Activated CD8-positive, alpha-beta memory T cell treated with anti-CD3 and anti-CD28 coated beads, Interleukin-2, amount 50 U/mL, for 48 hours (primary cell): ENCODE data around the gene MPHOSPH9.

Source experiments
- DNase-seq: peaks from one replicate; pipeline ENCODE4 v3.0.0-alpha.2; 2020

The MPHOSPH9 gene

DNA sequence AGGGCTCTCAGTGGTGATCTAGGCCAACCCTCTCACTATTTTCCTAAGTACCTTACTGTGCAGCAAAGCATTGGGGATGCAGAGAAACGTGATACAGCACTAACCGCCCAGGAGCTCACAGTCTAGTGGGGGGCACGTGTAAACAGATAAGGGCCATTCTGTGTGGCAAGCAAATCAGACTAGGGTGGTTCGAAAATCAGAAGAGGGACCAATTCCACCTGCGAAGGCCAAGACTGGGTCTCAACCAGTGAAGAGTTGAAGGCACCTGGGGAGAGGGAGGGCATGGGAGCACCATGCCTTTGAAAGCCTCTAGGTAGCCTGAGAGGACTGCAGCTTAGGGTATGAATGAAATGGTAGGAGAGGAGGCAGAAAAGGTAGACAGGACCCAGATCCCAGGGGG lies 84.3 kb downstream of the MPHOSPH9 start:
- no peak for DNase-seq

DNA sequence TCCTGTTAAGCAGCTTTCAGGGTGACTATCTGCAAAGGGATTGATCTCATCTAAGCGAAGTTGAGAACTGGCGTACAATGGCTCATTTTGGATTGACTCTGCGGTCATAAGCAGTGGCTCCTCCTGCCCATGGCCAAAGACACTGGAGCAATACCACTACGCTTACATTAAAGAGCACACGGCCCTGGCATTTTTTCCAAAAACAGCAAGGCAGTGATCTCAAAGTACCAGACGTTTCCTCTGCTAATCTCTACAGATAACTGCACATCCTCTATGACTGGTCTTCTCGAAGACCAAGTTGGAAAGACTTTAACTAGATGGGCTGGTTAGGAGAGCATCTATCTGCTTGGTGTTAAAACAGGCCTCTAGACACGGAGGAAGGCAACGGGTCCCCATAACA lies 84.7 kb downstream of the MPHOSPH9 start:
- no peak for DNase-seq

DNA sequence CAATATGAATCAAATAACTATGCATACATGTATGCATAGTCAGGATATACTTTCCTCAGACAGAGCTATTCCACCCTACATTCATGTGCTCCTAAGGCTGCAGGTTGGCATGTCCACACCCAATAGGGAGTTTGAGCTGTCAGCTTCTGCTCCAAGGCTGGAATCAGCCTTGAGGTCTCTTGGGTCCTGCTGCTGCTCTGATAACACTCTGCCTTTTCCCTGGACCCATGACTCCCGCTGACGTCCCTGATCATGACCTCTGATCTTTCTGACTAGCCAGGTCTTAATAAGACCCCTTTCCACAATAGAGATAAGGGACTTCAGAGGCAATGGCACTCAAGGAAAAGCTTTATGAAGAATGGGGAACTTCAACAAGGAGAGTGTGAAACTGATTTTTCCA lies 87.7 kb downstream of the MPHOSPH9 start:
- no peak for DNase-seq

- no peak for DNase-seq
Observed at GRCh38 chr12:123143736-123144461, 89.0 kb downstream of the MPHOSPH9 start.

DNA sequence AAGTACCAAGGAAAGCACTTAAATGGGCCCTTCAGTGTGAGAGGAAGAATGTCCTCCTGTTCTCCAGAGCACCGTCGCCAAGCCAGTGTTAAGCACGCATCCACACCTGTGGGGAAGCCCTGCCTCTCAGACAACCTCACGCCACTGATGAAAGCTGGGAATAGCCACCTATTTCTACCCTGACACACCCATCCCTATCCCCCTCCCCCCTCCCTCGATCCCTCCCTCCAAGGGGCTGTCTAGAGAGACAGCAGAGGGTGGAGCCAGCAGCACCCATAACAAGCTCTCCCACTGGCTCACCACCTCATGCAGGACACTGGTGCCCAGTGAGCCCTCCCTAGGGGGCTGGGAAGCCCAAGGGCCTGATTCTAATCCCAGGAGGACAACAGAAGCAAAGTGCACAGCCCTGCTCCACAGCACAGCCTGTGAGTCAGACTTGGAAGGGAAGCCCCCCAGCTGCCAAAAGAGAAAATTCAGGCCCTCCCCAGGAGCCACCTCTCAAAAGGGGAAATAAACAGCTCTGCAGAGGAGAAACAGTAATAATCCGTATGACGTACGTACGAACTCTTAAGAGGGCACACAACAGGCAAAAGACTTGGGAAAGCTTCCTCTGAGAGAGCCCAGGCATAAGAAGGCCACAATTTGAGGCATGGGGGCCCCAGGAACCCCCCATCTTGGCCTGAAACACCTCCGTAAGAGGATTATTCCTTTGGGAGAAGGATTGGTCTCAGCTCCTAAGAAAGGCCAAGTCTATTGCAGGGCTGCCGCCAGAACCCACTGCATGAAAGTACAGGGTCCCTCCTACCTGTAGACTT lies 89.8 kb downstream of the MPHOSPH9 start:
- no peak for DNase-seq

GRCh38 chr12:123142518-123142840 lies 90.5 kb downstream of the MPHOSPH9 start:
- DNase-seq: no peak

- DNase-seq: no peak
Observed at GRCh38 chr12:123141615-123142517, 91.1 kb downstream of the MPHOSPH9 start.

DNA sequence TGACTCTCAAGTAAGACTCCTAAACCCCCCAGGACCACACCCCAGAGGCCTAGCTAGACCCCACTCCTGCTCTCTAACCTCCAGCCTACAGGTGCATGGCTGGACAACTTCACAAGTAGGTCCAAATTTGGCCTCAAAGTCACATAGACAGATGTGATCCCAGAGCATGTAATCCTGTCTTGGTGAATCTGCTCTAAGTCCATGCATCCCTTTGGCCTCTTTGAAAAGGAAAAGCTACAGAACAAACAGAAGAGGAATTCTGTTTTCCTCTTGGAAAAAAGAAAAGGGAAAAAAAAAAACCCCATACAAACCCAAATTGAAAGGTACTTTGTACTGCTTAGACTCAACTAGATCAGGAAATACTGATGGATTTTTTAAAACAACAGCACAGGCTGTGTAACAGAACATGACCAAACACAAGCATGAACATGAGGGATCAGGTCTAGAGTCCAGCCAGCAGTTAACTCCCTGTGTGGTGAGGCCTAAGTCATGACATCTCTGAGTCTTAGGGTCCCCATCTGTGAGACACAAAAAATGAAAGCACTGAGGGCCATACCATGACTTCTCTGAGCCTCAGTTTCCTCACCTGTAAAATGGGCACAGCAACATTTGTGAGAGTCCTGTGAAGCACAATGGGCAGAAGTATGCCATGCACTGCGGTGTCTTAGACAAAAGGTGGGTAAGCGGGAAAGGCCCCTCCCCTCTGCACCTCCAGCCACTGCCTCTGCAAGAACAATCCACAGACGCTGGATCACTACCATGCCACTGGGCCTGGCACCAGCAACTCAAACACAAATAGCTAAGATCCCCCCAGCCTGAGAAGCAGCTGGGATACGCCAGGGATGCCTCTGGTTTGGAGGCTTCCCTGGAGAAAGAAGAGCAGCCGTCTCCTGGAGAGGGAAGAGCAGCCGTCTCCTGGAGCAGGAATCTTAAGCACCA lies 92.0 kb downstream of the MPHOSPH9 start:
- DNase-seq: no peak

DNA sequence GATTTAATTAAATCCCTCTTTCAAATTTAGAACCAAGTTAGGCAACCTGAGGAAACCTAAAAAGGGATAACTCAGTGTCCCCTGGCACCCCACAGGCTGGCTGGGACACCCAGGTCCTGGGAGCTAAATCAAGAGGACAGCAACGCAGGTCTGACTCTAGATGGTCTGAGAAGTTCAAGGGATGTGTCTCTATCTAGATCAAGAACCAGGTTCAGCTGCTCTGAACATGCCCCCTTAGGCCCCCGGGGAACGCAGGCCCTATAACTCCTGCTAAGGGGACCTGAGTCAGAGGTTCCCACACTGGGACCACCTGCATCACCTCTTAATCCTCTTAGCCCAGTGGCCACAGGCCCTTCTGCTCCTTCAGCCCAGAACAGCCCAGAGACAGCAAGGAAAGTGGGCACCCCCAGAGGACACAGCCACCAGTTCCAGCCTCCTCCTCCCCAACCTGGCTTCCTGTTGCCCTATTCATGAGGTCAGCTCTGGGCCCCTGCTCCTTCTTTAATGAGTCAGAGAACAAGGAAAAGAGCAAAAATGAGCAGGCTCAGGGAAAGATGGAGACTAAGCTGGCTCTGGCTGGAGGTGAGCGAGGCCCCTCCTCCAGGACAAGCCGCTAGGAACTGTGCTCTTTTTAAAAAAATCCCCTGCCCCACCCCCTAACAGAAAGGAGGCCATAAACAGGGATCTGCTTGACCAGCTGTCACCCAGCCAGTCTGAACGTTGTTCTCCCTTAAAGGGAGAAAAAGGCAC lies 92.8 kb downstream of the MPHOSPH9 start:
- no peak for DNase-seq

GRCh38 chr12:123135688-123136087 lies 97.3 kb downstream of the MPHOSPH9 start:
- no peak for DNase-seq

- DNase-seq: no peak
Observed at GRCh38 chr12:123134826-123135225, 98.1 kb downstream of the MPHOSPH9 start.

DNA sequence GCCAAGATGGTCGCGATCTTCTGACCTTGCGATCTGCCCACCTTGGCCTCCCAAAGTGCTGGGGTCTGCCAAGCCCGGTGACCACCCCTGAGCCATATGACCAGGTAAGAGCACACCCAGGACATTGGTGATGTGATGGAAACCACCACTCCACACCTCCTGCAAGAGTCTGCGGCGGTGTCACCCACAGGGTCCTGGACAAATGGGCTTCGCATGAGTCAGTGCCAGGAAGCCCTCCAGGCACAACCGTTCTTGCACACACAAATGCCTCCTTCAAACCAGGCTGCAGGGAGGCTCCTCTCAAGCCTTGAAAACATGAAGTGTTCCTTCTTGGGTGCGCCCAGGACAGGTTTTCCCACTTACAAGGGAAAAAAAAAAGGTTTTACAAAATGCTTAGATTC lies 98.7 kb downstream of the MPHOSPH9 start:
- no peak for DNase-seq

- no peak for DNase-seq
Observed at GRCh38 chr12:123133701-123134100, 99.2 kb downstream of the MPHOSPH9 start.

DNA sequence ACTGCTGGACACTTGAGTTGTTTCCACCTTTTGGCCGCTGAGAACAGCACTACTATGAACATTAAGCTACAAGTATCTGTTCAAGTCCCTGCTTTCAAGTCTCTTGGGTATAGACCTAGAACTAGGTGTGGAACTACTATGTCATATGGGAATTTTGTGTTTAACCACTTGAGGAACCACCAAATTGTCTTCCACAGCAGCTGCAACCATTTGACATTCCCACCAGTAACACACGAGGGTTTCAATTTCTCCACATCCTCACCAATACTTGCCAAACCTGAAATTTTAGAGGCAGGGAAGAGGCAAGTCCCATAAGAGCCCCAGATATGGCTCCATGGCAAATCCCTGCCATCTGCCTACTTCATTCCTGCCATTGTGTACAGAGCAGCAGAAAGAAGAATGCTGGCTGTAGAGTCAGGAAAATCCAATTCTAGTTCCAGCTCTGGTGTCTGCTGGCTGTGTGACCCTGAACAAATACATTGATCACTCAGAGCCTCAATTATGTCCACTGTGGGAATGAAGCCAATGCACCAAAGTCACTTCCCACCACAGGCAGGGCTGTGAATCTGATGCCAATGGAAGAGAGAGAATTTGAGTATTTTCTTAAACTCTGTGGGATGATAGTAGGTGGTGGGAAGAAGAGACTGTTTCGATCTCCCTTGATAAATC lies 99.9 kb downstream of the MPHOSPH9 start:
- no peak for DNase-seq

- peak; percentile 66 for DNase-seq
Observed at GRCh38 chr12:123131879-123132402, 101.0 kb downstream of the MPHOSPH9 start.

- DNase-seq: no peak
Observed at GRCh38 chr12:123131291-123131832, 101.6 kb downstream of the MPHOSPH9 start.

DNA sequence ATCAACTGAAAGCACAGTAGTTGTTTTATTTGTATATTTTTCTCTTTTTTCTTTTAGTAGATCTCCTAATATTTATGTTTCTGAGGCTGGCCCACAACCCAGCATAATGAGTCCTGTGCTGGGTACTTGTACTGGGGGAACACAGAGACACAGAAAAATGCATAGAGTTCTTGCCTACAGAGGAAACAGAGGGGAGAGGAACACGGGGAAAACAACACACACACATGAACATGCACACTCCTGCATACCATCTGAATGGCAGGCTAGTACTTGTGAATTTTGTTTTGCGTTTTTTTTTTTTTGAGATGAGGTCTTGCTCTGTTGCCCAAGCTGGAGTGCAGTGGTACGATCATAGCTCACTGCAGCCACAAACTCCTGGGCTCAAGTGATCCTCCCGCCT lies 103.3 kb downstream of the MPHOSPH9 start:
- DNase-seq: no peak

DNA sequence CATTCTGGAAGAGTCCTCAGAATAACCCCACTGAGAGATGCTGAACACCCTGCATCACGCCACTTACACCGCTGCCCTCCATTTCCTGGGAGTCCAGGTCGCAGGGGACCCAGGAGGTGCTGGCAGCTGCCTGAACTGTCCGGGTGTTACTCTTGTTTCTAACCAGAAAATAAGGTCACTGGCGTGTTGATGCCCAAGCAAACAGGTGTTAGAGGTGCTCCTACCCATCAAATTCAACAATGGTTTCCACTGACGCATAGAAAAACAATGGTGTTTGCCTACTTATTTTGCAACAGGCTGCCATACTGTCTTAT lies 105.8 kb downstream of the MPHOSPH9 start:
- no peak for DNase-seq

GRCh38 chr12:123126294-123127181 lies 106.4 kb downstream of the MPHOSPH9 start:
- DNase-seq: no peak

- no peak for DNase-seq
Observed at GRCh38 chr12:123122626-123123025, 110.3 kb downstream of the MPHOSPH9 start.
